K562 (cell line): Measurements from ENCODE around the gene SRBD1. TPM values are rescaled to one million over a fixed set of nuclear protein-coding genes. Genes with fewer than 3 reads are reported as not detected.
A peak's percentile ranks its signal among the peaks of the same experiment; 100 is the strongest.

Experiments
- ATAC-seq: fragments of 200-7000 bp; cut with Tn5 transposase; 3 replicates; pipeline ENCODE4 v1.9.1; 2020; ENCODE audit warnings: moderate library complexity
- BruUV-seq: library from RNA; stranded (reverse); fragments of 400-500 nt; replicated peaks from 2 replicates; lab custom pipeline; 2021; lab: Mats Ljungman, UMichigan
- CTCF ChIA-PET: fragments of 300-600 bp; formaldehyde crosslinking; extraction: SDS; loops from one replicate; lab custom pipeline; 2021; ENCODE audit warnings: low intra/inter-chr PET ratio; lab: Yijun Ruan, JAX
- POLR2A ChIA-PET: fragments of 300-600, 350-650 bp; sonication (Branson Sonifier 250); formaldehyde crosslinking; extraction: SDS; loops from one replicate; lab custom pipeline; 2021; ENCODE audit warnings: antibody characterized with exemption, inconsistent platforms; lab: Yijun Ruan, JAX
- DNase-seq, 4 experiments: peaks; one replicate each; pipeline versions ENCODE4 v3.0.0 to v3.0.0-alpha.2; 2011 to 2018; ENCODE audit warnings: low spot score in 3 of 4, mixed read lengths in 3 of 4; ENCODE audit errors: extremely low read depth in 1 of 4
- FAIRE-seq: peaks from 2 replicates; lab custom pipeline; 2011; peaks lifted over from hg19 to GRCh38; lab: Jason Lieb, UNC
- H2AFZ ChIP-seq: 2 replicates; pipeline ENCODE4 v1.6.0; 2011; ENCODE audit warnings: low read depth, low read length, control low read depth, inconsistent platforms
- H3K27ac ChIP-seq: fragments of 200-600 bp; 3 replicates; pipeline ENCODE4 v1.8.0; 2011; ENCODE audit warnings: low read depth, mild to moderate bottlenecking, control low read depth, inconsistent platforms, low read length, moderate library complexity, mixed read lengths; ENCODE audit errors: extremely low read depth
- H3K27me3 ChIP-seq, 2 experiments: fragments of 300-600 bp in 1 of 2; 2 replicates in 1 of 2; 3 replicates in 1 of 2; pipeline versions ENCODE4 v1.6.0 to v1.8.0; 2011; ENCODE audit warnings: inconsistent platforms in 2 of 2, low read length in 2 of 2, mild to moderate bottlenecking in 1 of 2, mixed read lengths in 1 of 2, moderate library complexity in 1 of 2; ENCODE audit not compliant: control insufficient read depth in 2 of 2, insufficient read depth in 2 of 2
- H3K36me3 ChIP-seq: fragments of 300-600 bp; 3 replicates; pipeline ENCODE4 v1.8.0; 2011; ENCODE audit warnings: mild to moderate bottlenecking, low read length, inconsistent platforms; ENCODE audit not compliant: control insufficient read depth, insufficient read depth
- H3K4me1 ChIP-seq, 2 experiments: fragments of 200-600 bp in 1 of 2; replicated peaks in 1 of 2; 2 replicates in 1 of 2; 3 replicates in 1 of 2; pipeline versions ENCODE4 v1.5.1 to v1.8.0; 2011; ENCODE audit warnings: inconsistent platforms in 2 of 2, low read length in 2 of 2, mild to moderate bottlenecking in 1 of 2, mixed read lengths in 1 of 2, moderate library complexity in 1 of 2; ENCODE audit not compliant: control insufficient read depth in 2 of 2, insufficient read depth in 2 of 2
- H3K4me2 ChIP-seq: 2 replicates; pipeline ENCODE4 v1.6.1; 2011; ENCODE audit warnings: low read length, control low read depth, inconsistent platforms, mixed read lengths; ENCODE audit not compliant: insufficient read depth
- H3K4me3 ChIP-seq: fragments of 200-600 bp; sonication (generic), shearing (Covaris generic); 2 replicates; pipeline ENCODE4 v1.5.1; 2016; ENCODE audit warnings: control low read depth, inconsistent platforms
- H3K79me2 ChIP-seq: fragments of 200-600 bp; 3 replicates; pipeline ENCODE4 v1.8.0; 2011; ENCODE audit warnings: low read length, inconsistent platforms; ENCODE audit not compliant: control insufficient read depth, insufficient read depth
- H3K9ac ChIP-seq, 2 experiments: 2 replicates each; pipeline versions ENCODE4 v1.6.0 to v1.6.1; 2011; ENCODE audit warnings: low read depth in 2 of 2, low read length in 2 of 2, control low read depth in 1 of 2, inconsistent platforms in 1 of 2, mild to moderate bottlenecking in 1 of 2, mixed read lengths in 1 of 2; ENCODE audit not compliant: insufficient read depth in 1 of 2
- H3K9me1 ChIP-seq: one replicate; pipeline ENCODE4 v1.6.0; 2011; ENCODE audit warnings: inconsistent platforms, mild to moderate bottlenecking, low read length, moderate library complexity; ENCODE audit not compliant: control insufficient read depth, insufficient read depth
- H3K9me3 ChIP-seq: replicated peaks from 2 replicates; pipeline ENCODE4 v1.5.1; 2011; ENCODE audit warnings: low read depth, low read length, inconsistent platforms; ENCODE audit not compliant: control insufficient read depth, insufficient read depth
- H4K20me1 ChIP-seq: replicated peaks from 2 replicates; pipeline ENCODE4 v1.6.1; 2011; ENCODE audit warnings: low read length, inconsistent platforms, mixed read lengths; ENCODE audit not compliant: control insufficient read depth, insufficient read depth
- ARID3A ChIP-seq: IDR thresholded peaks from 2 replicates; pipeline ENCODE4 v1.6.1; 2012; ENCODE audit warnings: low read depth, low read length, improper control_type of control experiment, borderline replicate concordance
- COPS2 ChIP-seq: fragments of 450-650 bp; conservative IDR thresholded peaks from 2 replicates; pipeline ENCODE4 v1.6.1; 2016; ENCODE audit warnings: mild to moderate bottlenecking, moderate library complexity
- DDX20 ChIP-seq: fragments of 450-650 bp; IDR thresholded peaks from 2 replicates; pipeline ENCODE4 v1.6.1; 2016; ENCODE audit warnings: missing genetic modification characterization, low read depth, mild to moderate bottlenecking, missing compliant biosample characterization, moderate library complexity
- FUS ChIP-seq: fragments of 200-400 bp; formaldehyde crosslinking; optimal IDR thresholded peaks from 2 replicates; pipeline ENCODE3; 2017; ENCODE audit warnings: low read depth, low read length
- KAT7 ChIP-seq: sonication (generic); formaldehyde crosslinking; IDR thresholded peaks from 2 replicates; pipeline ENCODE4 v1.8.0; 2022; ENCODE audit warnings: missing genetic modification reagents, mild to moderate bottlenecking, borderline replicate concordance
- NUFIP1 ChIP-seq: fragments of 450-650 bp; IDR thresholded peaks from 2 replicates; pipeline ENCODE4 v1.6.1; 2018; ENCODE audit not compliant: partially characterized antibody
- PHB2 ChIP-seq: fragments of 450-650 bp; IDR thresholded peaks from 2 replicates; pipeline ENCODE4 v1.6.1; 2017; ENCODE audit warnings: low read depth
- PTBP1 ChIP-seq: fragments of 200-400 bp; formaldehyde crosslinking; IDR thresholded peaks from 2 replicates; pipeline ENCODE4 v1.6.1; 2017; ENCODE audit warnings: low read depth, low read length
- RCOR1 ChIP-seq, 2 experiments: IDR thresholded peaks; 2 replicates each; pipeline ENCODE4 v1.6.1; 2012; ENCODE audit warnings: low read depth in 2 of 2, low read length in 2 of 2, borderline replicate concordance in 1 of 2, improper control_type of control experiment in 1 of 2
- RFX7 ChIP-seq: fragments of 250-450 bp; sonication (Bioruptor Pico); IDR thresholded peaks from 2 replicates; pipeline ENCODE4 v1.5.1; 2021; ENCODE audit warnings: mild to moderate bottlenecking
- SRSF7 ChIP-seq: fragments of 200-400 bp; formaldehyde crosslinking; optimal IDR thresholded peaks from 2 replicates; pipeline ENCODE3; 2017; ENCODE audit warnings: mild to moderate bottlenecking, low read depth, low read length
- TBP ChIP-seq: optimal IDR thresholded peaks from 2 replicates; pipeline ENCODE3; 2011; ENCODE audit warnings: low read depth, low read length, improper control_type of control experiment
- TFAM ChIP-seq: fragments of 250-450 bp; sonication (Bioruptor Pico); conservative IDR thresholded peaks from 2 replicates; pipeline ENCODE4 v1.5.0; 2021; ENCODE audit warnings: mild to moderate bottlenecking, moderate library complexity
- TRIM28 ChIP-seq: fragments of 450-650 bp; IDR thresholded peaks from 2 replicates; pipeline ENCODE4 v1.6.1; 2017
- ZNF316 ChIP-seq: fragments of 450-650 bp; IDR thresholded peaks from 2 replicates; pipeline ENCODE4 v1.6.1; 2016
- WGBS: fragments of 100-300 bp; shearing (Covaris generic); methylation state at CpG from one replicate; pipeline ENCODE4 v1.1.6; 2016; ENCODE audit warnings: low coverage, mixed read lengths; ENCODE audit not compliant: insufficient coverage; ENCODE audit errors: missing lambda C conversion rate; 5-methylcytosine and 5-hydroxymethylcytosine counted together
- in situ Hi-C: fragments of 300-500 bp; cut with MboI; formaldehyde crosslinking; loops from 4 replicates; pipeline ENCODE4 v1.15.0; 2018; ENCODE audit warnings: inconsistent platforms, mixed read lengths
- intact Hi-C: fragments of 100-400 bp; cut with micrococcal nuclease; formaldehyde crosslinking; loops from 2 replicates; pipeline ENCODE4 v1.14.2; 2022
- polyA plus RNA-seq, 8 experiments: library from polyadenylated mRNA; depleted of rRNA in 4 of 8; stranded (reverse) in 5 of 8; unstranded in 3 of 8; fragments of >200 nt; fragmentation: Nextera tagmentation in 2 of 8; fragmentation: Illumina TruSeq in 1 of 8; extraction: Ambion mirVana in 2 of 8; extraction: Trizol in 1 of 8; gene quantifications; 2 replicates each; pipeline versions ENCODE4 v1.2.1 to v1.2.3, GENCODE V29; 2011 to 2014; ENCODE audit warnings: inconsistent platforms in 1 of 8, missing spikeins in 1 of 8
- total RNA-seq, 7 experiments: library from RNA; depleted of rRNA in 6 of 7; stranded (reverse); fragments of >200 nt in 6 of 7; fragmentation: Illumina TruSeq in 2 of 7; extraction: Trizol in 2 of 7; gene quantifications; 2 replicates each; pipeline versions ENCODE4 v1.2.1 to v1.2.3, GENCODE V29; 2011 to 2021; ENCODE audit warnings: low replicate concordance in 1 of 7

SRBD1 gene
- total and polyA plus RNA-seq, 9 of the 15 experiments (the other 6 are each of a cell fraction or from before 2014, with no cell fraction given): 6.9 to 23.2 (median 14.7) TPM

GRCh38 chr2:45554742-45555140 is 56.3 kb downstream of the SRBD1 start:
- no peak for FAIRE-seq

GRCh38 chr2:45554073-45554741 is 56.9 kb downstream of the SRBD1 start:
- H4K20me1 ChIP-seq: no peaks in the 10 kb centered on the region
- H2AFZ ChIP-seq: no peak overlapping the region
- in situ Hi-C loops: no loop called here
- H3K9me1 ChIP-seq: no peaks in the 10 kb centered on the region
- H3K9ac ChIP-seq: no peak overlapping the region
- DNase-seq (no peak), FAIRE-seq (no peak)
- H3K27me3 ChIP-seq: no peaks in the 10 kb centered on the region
- no peaks in the 10 kb centered on the region for H3K4me1 ChIP-seq
- intact Hi-C loops: no loop called here
- no peaks in the 10 kb centered on the region for H3K79me2 ChIP-seq
- TF ChIP-seq RFX7 (CRISPR knock-in tag): no peak
- no peak for TF ChIP-seq NUFIP1
- no peak for TF ChIP-seq TRIM28
- peak in 1 of 2 experiments; percentile 22; a peak in 1 of 4 replicates for TF ChIP-seq RCOR1 (IDR thresholded peaks at IDR 0.05; ENCODE audit: borderline replicate concordance in 1 of 2, low read depth in 2 of 2, low read length in 2 of 2)
- TF ChIP-seq TFAM (CRISPR knock-in tag): no peak
- TF ChIP-seq ARID3A: no peak
- TF ChIP-seq COPS2: no peak
- TF ChIP-seq, all 486 proteins: peak for 1
- no peak overlapping the region for H3K4me3 ChIP-seq
- no peak for ATAC-seq
- no peaks in the 10 kb centered on the region for H3K9me3 ChIP-seq
- no peak overlapping the region for H3K4me2 ChIP-seq
- ChIA-PET CTCF (no interaction called here), POLR2A (interaction anchor here (0.6 to 1.4 kb wide), 2 partner anchors 8 to 44 kb away, joined by 3 to 4 read pairs; no protein-coding TSS in a partner anchor)
- no TSS peak for BruUV-seq
- H3K27ac ChIP-seq: no peak overlapping the region; the same call in 2 of the 3 replicates
- peaks cover 15% of the 10 kb centered on the region; the same call in 2 of the 3 replicates for H3K36me3 ChIP-seq
- WGBS: 13% methylated on average over 2 of the region's 2 CpGs

More at GRCh38 chr2:45554742-45555140, 56.3 kb downstream of the SRBD1 start:
- no peaks in the 10 kb centered on the region for H3K9me1 ChIP-seq
- intact Hi-C loops (no loop called here), in situ Hi-C loops (no loop called here)
- H3K36me3 ChIP-seq: peaks cover 15% of the 10 kb centered on the region; the same call in 2 of the 3 replicates
- no peaks in the 10 kb centered on the region for H3K9me3 ChIP-seq
- ChIA-PET CTCF (no interaction called here), POLR2A (interaction anchor here (0.6 to 1.4 kb wide), 3 partner anchors 9 to 44 kb away, joined by 3 to 4 read pairs (median 3); no protein-coding TSS in a partner anchor)
- H3K4me3 ChIP-seq: no peak overlapping the region
- no peak overlapping the region for H2AFZ ChIP-seq
- no peaks in the 10 kb centered on the region for H4K20me1 ChIP-seq
- H3K4me1 ChIP-seq: no peaks in the 10 kb centered on the region
- BruUV-seq: no TSS peak
- ATAC-seq: peak; percentile 40; the same call in 2 of the 3 replicates
- no peaks in the 10 kb centered on the region for H3K27me3 ChIP-seq
- peak in 1 of 4 experiments; percentile 4 for DNase-seq
- TF ChIP-seq PHB2 (no peak), ZNF316 (peak; percentile 34), SRSF7 (no peak), TBP (no peak), KAT7 (CRISPR knock-in tag) (no peak), FUS (no peak), DDX20 (tag) (no peak), PTBP1 (no peak)
- WGBS: 90% methylated on average over 1 of the region's 1 CpG
- no peak overlapping the region; the same call in 2 of the 3 replicates for H3K27ac ChIP-seq
- no peaks in the 10 kb centered on the region for H3K79me2 ChIP-seq
- H3K9ac ChIP-seq: no peak overlapping the region
- no peak overlapping the region for H3K4me2 ChIP-seq
